COLO668 (cell line): ENCODE data around the gene SELENOP.
"Not testable (repeated sequence)": the region's sequence is repeated elsewhere in the genome, so short reads cannot be mapped to it uniquely, and the experiment has no call there.

Source experiments
- DNase-seq: peaks from one replicate; lab custom pipeline; 2025; ENCODE audit not compliant: unreplicated experiment; lab: John Stamatoyannopoulos, UW

The SELENOP gene

GRCh38 chr5:42811591-42812446 is at the start of gene SELENOP:
TSS of gene SELENOP (minus strand) at chr5:42811892. CDS start at chr5:42808353, 3,539 bp downstream.
- DNase-seq, result peak; percentile 69

GRCh38 chr5:42858687-42859086 is 47.0 kb upstream of the SELENOP start:
- peak; percentile 26 for DNase-seq

GRCh38 chr5:42858031-42858643 is 46.4 kb upstream of the SELENOP start:
- peak; percentile 56 for DNase-seq

GRCh38 chr5:42855811-42856210 is 44.1 kb upstream of the SELENOP start:
- DNase-seq, result no peak

- DNase-seq, result no peak
These were observed 43.7 kb upstream of the SELENOP start for GRCh38 chr5:42855386-42855785.

GRCh38 chr5:42854795-42855194 is 43.1 kb upstream of the SELENOP start:
- no peak for DNase-seq

- no peak for DNase-seq
These were observed 41.1 kb upstream of the SELENOP start for GRCh38 chr5:42852826-42853225.

- DNase-seq, result no peak
These were observed 39.8 kb upstream of the SELENOP start for GRCh38 chr5:42851481-42851880.

GRCh38 chr5:42848545-42848944 is 36.9 kb upstream of the SELENOP start:
- no peak for DNase-seq

GRCh38 chr5:42844408-42844807 is 32.7 kb upstream of the SELENOP start:
- not testable (repeated sequence) for DNase-seq

- no peak for DNase-seq
These were observed 32.1 kb upstream of the SELENOP start for GRCh38 chr5:42843675-42844292.

GRCh38 chr5:42842921-42843641 is 31.4 kb upstream of the SELENOP start:
- DNase-seq, result no peak

GRCh38 chr5:42840842-42841567 is 29.3 kb upstream of the SELENOP start:
- no peak for DNase-seq

GRCh38 chr5:42840269-42840668 is 28.6 kb upstream of the SELENOP start:
- no peak for DNase-seq

GRCh38 chr5:42839196-42839595 is 27.5 kb upstream of the SELENOP start:
- DNase-seq, result no peak

- DNase-seq, result no peak
These were observed 25.9 kb upstream of the SELENOP start for GRCh38 chr5:42837601-42838000.

GRCh38 chr5:42836070-42836769 is 24.5 kb upstream of the SELENOP start:
- DNase-seq, result no peak

- no peak for DNase-seq
These were observed 20.4 kb upstream of the SELENOP start for GRCh38 chr5:42832060-42832459.

GRCh38 chr5:42830924-42831323 is 19.2 kb upstream of the SELENOP start:
- DNase-seq, result no peak

- no peak for DNase-seq
These were observed 17.0 kb upstream of the SELENOP start for GRCh38 chr5:42828671-42829070.
